LNCaP clone FGC (cell line): ENCODE measurements around the gene GADL1.

Experiments
- DNase-seq: peaks from one replicate; pipeline ENCODE4 v3.0.0-alpha.2; 2011; ENCODE audit warnings: low read depth
- H3K4me3 ChIP-seq: 2 replicates; pipeline ENCODE4 v1.5.1; 2011; ENCODE audit warnings: mild to moderate bottlenecking, low read depth, low read length, control low read depth
- CTCF ChIP-seq: IDR thresholded peaks from 2 replicates; pipeline ENCODE4 v1.5.1; 2012; ENCODE audit warnings: mild to moderate bottlenecking; ENCODE audit not compliant: control insufficient read depth, insufficient read depth; ENCODE audit errors: extremely low read depth

GADL1 gene

GRCh38 chr3:30913176-30913575 lies 18.7 kb upstream of the GADL1 start:
- TF ChIP-seq CTCF, result no peak
- DNase-seq, result no peak
- H3K4me3 ChIP-seq, result no peak overlapping the region

DNA sequence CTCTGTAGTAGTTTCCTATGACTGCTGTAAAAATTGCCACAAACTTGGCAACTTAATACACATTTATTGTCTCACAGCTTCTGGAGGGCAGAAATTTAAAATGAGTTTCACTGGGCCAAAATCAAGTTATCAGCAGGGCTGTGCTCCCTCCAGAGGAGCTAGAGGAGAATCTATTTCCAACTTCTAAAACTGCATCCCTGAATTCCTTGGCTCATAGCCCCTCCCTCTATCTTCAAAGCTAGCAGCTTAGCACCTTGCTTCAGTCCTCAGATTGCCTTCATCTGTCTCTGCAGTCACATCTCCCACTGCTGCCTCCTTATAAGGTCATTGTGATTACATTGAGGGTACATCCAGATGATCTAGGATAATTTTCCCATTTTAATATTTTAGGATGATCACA lies 17.8 kb upstream of the GADL1 start:
- no peak for DNase-seq
- H3K4me3 ChIP-seq, result no peak overlapping the region
- no peak for TF ChIP-seq CTCF

DNA sequence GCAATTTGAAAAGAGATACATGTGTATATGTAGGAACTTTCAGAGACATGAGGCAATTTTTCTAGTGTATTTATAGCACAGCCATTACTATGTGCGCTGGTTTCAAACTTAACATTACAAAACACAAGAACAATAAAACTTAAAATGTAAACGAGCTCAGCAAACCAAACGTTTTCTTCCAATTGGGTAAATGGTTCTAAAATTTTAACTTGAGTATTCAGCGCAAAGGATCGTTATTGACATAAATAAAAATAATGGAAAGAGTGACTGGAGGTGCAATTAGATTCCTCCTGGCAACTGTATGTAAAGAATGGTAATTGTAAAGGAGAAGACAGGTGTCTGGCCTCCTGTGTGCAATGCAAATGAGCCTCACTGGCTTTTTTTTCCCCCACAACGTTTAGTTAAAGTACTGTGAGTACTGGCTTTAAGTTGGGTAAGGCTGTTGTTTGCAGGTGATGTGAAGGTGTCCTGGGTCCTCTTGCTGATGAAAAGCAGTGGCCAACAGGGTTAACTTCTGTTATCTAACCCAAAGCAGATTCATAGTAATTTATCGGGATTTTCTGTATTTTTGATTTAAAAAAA lies 14.1 kb upstream of the GADL1 start:
- DNase-seq, result no peak
- H3K4me3 ChIP-seq, result no peak overlapping the region
- TF ChIP-seq CTCF, result no peak

DNA sequence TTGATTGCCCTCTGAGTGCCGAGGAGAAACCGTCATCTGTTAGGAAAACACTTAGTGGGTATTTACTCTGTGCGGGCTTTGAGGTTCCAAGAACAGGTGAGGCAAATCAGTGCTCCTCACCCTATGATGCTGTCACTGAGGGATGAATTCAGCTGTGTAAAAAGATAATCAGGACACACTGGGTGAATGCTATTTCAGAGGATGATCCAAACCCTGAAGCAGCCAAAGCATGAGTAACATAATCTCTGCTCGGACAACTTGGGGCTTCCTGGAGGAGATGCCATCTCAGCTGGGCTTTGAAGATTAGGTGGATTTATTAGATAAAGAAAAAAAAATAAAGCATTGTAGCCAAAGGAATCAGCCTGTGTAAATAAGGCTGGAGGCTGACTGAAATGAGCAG lies 10.5 kb upstream of the GADL1 start:
- peak; percentile 65 for DNase-seq
- no peak overlapping the region for H3K4me3 ChIP-seq
- TF ChIP-seq CTCF, result no peak

- no peak for DNase-seq
- no peak for TF ChIP-seq CTCF
- no peak overlapping the region for H3K4me3 ChIP-seq
Observed at GRCh38 chr3:30895329-30895728, 868 bp upstream of the GADL1 start.

- no peak for TF ChIP-seq CTCF
- no peak for DNase-seq
- H3K4me3 ChIP-seq, result peak overlapping the region; percentile 43; the same call in 1 of the 2 replicates
Observed at GRCh38 chr3:30893678-30894325, 659 bp downstream of the GADL1 start.

DNA sequence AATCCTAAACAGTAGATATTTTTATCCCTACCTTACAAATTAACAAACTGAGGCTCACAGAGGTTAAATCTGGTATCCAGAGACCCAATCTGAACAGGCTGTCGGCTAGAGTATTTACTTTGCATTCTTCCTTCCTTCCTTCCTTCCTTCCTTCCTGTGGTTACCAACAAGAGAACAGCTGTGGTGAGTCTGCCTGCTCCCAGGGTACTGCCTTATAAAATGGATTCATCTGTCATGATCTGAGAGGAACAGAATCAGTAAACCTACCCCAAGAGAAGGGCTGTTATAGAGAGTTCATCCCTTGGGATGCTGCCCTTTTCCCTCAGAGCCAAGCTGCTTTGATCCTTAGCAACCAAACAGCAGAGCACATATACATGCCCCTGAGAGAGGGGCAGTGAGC lies 3.6 kb downstream of the GADL1 start:
- no peak overlapping the region for H3K4me3 ChIP-seq
- TF ChIP-seq CTCF, result no peak
- DNase-seq, result no peak
